Activated T-helper 2 cell treated with anti-CD3 and anti-CD28 coated beads, Interferon-gamma antibody, Interleukin-2, Interleukin-4, amounts not matched to agents 10 μg/mL and 5 μg/mL and 100 μg/mL, durations not matched to agents 14 hours and 24 hours and 36 hours (primary cell): ENCODE results near the gene MARCHF10. TPM values are rescaled to one million over a fixed set of nuclear protein-coding genes. Genes with fewer than 3 reads are reported as not detected.

Experiments
- DNase-seq: peaks from one replicate; pipeline ENCODE4 v3.0.0; 2021; ENCODE audit warnings: low spot score
- H3K27ac Mint-ChIP-seq: one replicate; pipeline ENCODE4 v1.8.0; 2021; ENCODE audit warnings: mixed read lengths
- H3K27me3 Mint-ChIP-seq: one replicate; pipeline ENCODE4 v1.8.0; 2021; ENCODE audit warnings: low read depth, mixed read lengths
- H3K36me3 Mint-ChIP-seq: one replicate; pipeline ENCODE4 v1.8.0; 2021; ENCODE audit warnings: low read depth, mixed read lengths
- H3K4me1 Mint-ChIP-seq: one replicate; pipeline ENCODE4 v1.8.0; 2021; ENCODE audit warnings: low read depth, mixed read lengths
- H3K4me3 Mint-ChIP-seq: one replicate; pipeline ENCODE4 v1.8.0; 2021; ENCODE audit warnings: low read depth, mild to moderate bottlenecking, moderate library complexity, mixed read lengths
- H3K9me3 Mint-ChIP-seq: one replicate; pipeline ENCODE4 v1.8.0; 2021; ENCODE audit warnings: mixed read lengths
- intact Hi-C: fragments of 100-400 bp; cut with micrococcal nuclease; formaldehyde crosslinking; loops from one replicate; pipeline ENCODE4 v1.15.1; 2023
- total RNA-seq: library from RNA; stranded (reverse); gene quantifications from 2 replicates; pipeline ENCODE4 v1.2.3, GENCODE V29; 2022

Gene MARCHF10
- total RNA-seq, 1 donor from 2014 or later: not detected

- intact Hi-C loops: loop anchor here (1.0 kb wide), 2 partner anchors 71 to 312 kb away; no protein-coding TSS in a partner anchor
- peaks cover 62% of the 10 kb centered on the region for H3K27me3 Mint-ChIP-seq
- H3K36me3 Mint-ChIP-seq: no peaks in the 10 kb centered on the region
- H3K4me3 Mint-ChIP-seq: peak overlapping the region; percentile 75
- H3K4me1 Mint-ChIP-seq: peaks cover 19% of the 10 kb centered on the region
- DNase-seq: peak; percentile 52
- no peaks in the 10 kb centered on the region for H3K9me3 Mint-ChIP-seq
- peak overlapping the region; percentile 42 for H3K27ac Mint-ChIP-seq
These were observed 154.9 kb downstream of the MARCHF10 start for GRCh38 chr17:62653002-62653825.

- Mint-ChIP-seq H3K27me3 (peaks cover 64% of the 10 kb centered on the region), H3K4me3 (peak overlapping the region; percentile 75), H3K9me3 (no peaks in the 10 kb centered on the region), H3K36me3 (no peaks in the 10 kb centered on the region), H3K27ac (peak overlapping the region; percentile 73), H3K4me1 (peaks cover 19% of the 10 kb centered on the region)
- peak; percentile 19 for DNase-seq
- intact Hi-C loops: loop anchor here (1.0 kb wide), 2 partner anchors 72 to 313 kb away; no protein-coding TSS in a partner anchor
These were observed 155.7 kb downstream of the MARCHF10 start for GRCh38 chr17:62652251-62653001.

Other genes with a start within 250 kb of the MARCHF10 start
- 3.1 and 3.7 TPM in 2 replicates for gene MRC2, start 180.6 kb downstream of the MARCHF10 start, total RNA-seq
- 1.5 and 1.7 TPM in 2 replicates for gene TANC2, start 157.9 kb upstream of the MARCHF10 start, total RNA-seq